MCF 10A (cell line): ENCODE measurements around the gene PDGFRA. TPM values are rescaled to one million over a fixed set of nuclear protein-coding genes. Genes with fewer than 3 reads are reported as not detected.

ENCODE experiments used
- BruUV-seq: library from RNA; stranded (reverse); fragments of 400-500 nt; replicated peaks from 2 replicates; lab custom pipeline; 2021; lab: Mats Ljungman, UMichigan
- CTCF ChIA-PET: fragments of 300-600 bp; sonication (Branson Sonifier 250); formaldehyde crosslinking; extraction: SDS; loops from one replicate; lab custom pipeline; 2021; ENCODE audit warnings: antibody characterized with exemption, inconsistent platforms; lab: Yijun Ruan, JAX
- POLR2A ChIA-PET: fragments of 300-600, 350-650 bp; sonication (Branson Sonifier 250); formaldehyde crosslinking; extraction: SDS; loops from one replicate; lab custom pipeline; 2020; ENCODE audit warnings: antibody characterized with exemption, inconsistent platforms; lab: Yijun Ruan, JAX
- DNase-seq: peaks from one replicate; pipeline ENCODE4 v3.0.0-alpha.2; 2018; ENCODE audit not compliant: unreplicated experiment
- H3K27ac Mint-ChIP-seq: one replicate; pipeline ENCODE4 v1.8.0; 2022; ENCODE audit warnings: mild to moderate bottlenecking, low read depth, mixed read lengths; ENCODE audit not compliant: unreplicated experiment
- H3K27me3 Mint-ChIP-seq: one replicate; pipeline ENCODE4 v1.8.0; 2022; ENCODE audit warnings: mixed read lengths; ENCODE audit not compliant: insufficient read depth, unreplicated experiment
- H3K36me3 Mint-ChIP-seq: one replicate; pipeline ENCODE4 v1.8.0; 2022; ENCODE audit warnings: mild to moderate bottlenecking, moderate library complexity, mixed read lengths; ENCODE audit not compliant: insufficient read depth, unreplicated experiment
- H3K4me1 Mint-ChIP-seq: one replicate; pipeline ENCODE4 v1.8.0; 2022; ENCODE audit warnings: mixed read lengths; ENCODE audit not compliant: insufficient read depth, unreplicated experiment
- H3K4me3 Mint-ChIP-seq: one replicate; pipeline ENCODE4 v1.8.0; 2022; ENCODE audit warnings: mild to moderate bottlenecking, moderate library complexity, mixed read lengths; ENCODE audit not compliant: unreplicated experiment
- H3K9me3 Mint-ChIP-seq: one replicate; pipeline ENCODE4 v1.8.0; 2022; ENCODE audit warnings: mixed read lengths; ENCODE audit not compliant: unreplicated experiment
- CTCF ChIP-seq: fragments of 200-600 bp; IDR thresholded peaks from one replicate; pipeline ENCODE4 v1.8.0; 2022; ENCODE audit warnings: antibody characterized with exemption, mild to moderate bottlenecking; ENCODE audit not compliant: unreplicated experiment
- intact Hi-C: fragments of 100-400 bp; cut with micrococcal nuclease; formaldehyde crosslinking; loops from 2 replicates; pipeline ENCODE4 v1.14.1; 2022
- total RNA-seq: library from RNA; stranded (reverse); gene quantifications from 2 replicates; pipeline ENCODE4 v1.2.3, GENCODE V29; 2022

Gene PDGFRA
- total RNA-seq, 1 experiment from 2014 or later, result not detected

GRCh38 chr4:54274795-54275665, 45.9 kb downstream of the PDGFRA start:
- Mint-ChIP-seq H3K27ac (no peak overlapping the region), H3K4me3 (no peak overlapping the region), H3K27me3 (no peaks in the 10 kb centered on the region), H3K36me3 (peaks cover 4% of the 10 kb centered on the region), H3K4me1 (peaks cover 10% of the 10 kb centered on the region), H3K9me3 (no peaks in the 10 kb centered on the region)
- TF ChIP-seq CTCF, result no peak
- no peak for DNase-seq
- ChIA-PET CTCF (interaction anchor here (0.6 kb wide), 1 partner anchor 60 kb away, joined by 3 read pairs; no protein-coding TSS in a partner anchor), POLR2A (interaction anchor here (0.6 kb wide), 1 partner anchor 911 kb away, joined by 3 read pairs; no protein-coding TSS in a partner anchor)
- intact Hi-C loops, result no loop called here
- no TSS peak for BruUV-seq

GRCh38 chr4:54276641-54277430, 47.7 kb downstream of the PDGFRA start:
- H3K27ac Mint-ChIP-seq, result peak overlapping the region; percentile 46
- DNase-seq, result no peak
- H3K9me3 Mint-ChIP-seq, result no peaks in the 10 kb centered on the region
- no peak for TF ChIP-seq CTCF
- CTCF ChIA-PET, result interaction anchor here (0.6 to 1.6 kb wide), 2 partner anchors 12 to 44 kb away, joined by 3 to 4 read pairs; no protein-coding TSS in a partner anchor
- H3K4me3 Mint-ChIP-seq, result no peak overlapping the region
- no peaks in the 10 kb centered on the region for H3K27me3 Mint-ChIP-seq
- H3K36me3 Mint-ChIP-seq, result peaks cover 4% of the 10 kb centered on the region
- POLR2A ChIA-PET, result interaction anchor here (0.6 to 1.0 kb wide), 3 partner anchors 207 to 1690 kb away, joined by 3 to 4 read pairs (median 3); no protein-coding TSS in a partner anchor
- intact Hi-C loops, result no loop called here
- H3K4me1 Mint-ChIP-seq, result peaks cover 22% of the 10 kb centered on the region
- no TSS peak for BruUV-seq

GRCh38 chr4:54277691-54278090, 48.6 kb downstream of the PDGFRA start:
- intact Hi-C loops, result no loop called here
- CTCF ChIA-PET, result interaction anchor here (0.6 to 1.8 kb wide), 4 partner anchors 13 to 333 kb away, joined by 3 to 7 read pairs (median 4); no protein-coding TSS in a partner anchor
- Mint-ChIP-seq H3K27ac (peak overlapping the region; percentile 46), H3K4me3 (no peak overlapping the region), H3K9me3 (no peaks in the 10 kb centered on the region), H3K36me3 (peaks cover 4% of the 10 kb centered on the region), H3K4me1 (peaks cover 25% of the 10 kb centered on the region), H3K27me3 (no peaks in the 10 kb centered on the region)
- POLR2A ChIA-PET, result interaction anchor here (0.6 to 1.1 kb wide), 4 partner anchors 208 to 1691 kb away, joined by 3 to 4 read pairs (median 3); no protein-coding TSS in a partner anchor
- no TSS peak for BruUV-seq
- peak; percentile 65 for DNase-seq
- TF ChIP-seq CTCF, result no peak
